Gastrocnemius medialis (tissue), 4 donors: ENCODE measurements around the gene NPR2.

Experiments used
- CTCF ChIP-seq, 5 experiments: fragments of 450-650 bp in 3 of 5; fragments of 200-600 bp in 2 of 5; sonication (generic) in 2 of 5; IDR thresholded peaks in 4 of 5; conservative IDR thresholded peaks in 1 of 5; 1 replicate in 4 of 5; 2 replicates in 1 of 5; pipeline ENCODE4 v1.5.1; 2016 to 2019; ENCODE audit warnings: antibody characterized with exemption in 5 of 5, mild to moderate bottlenecking in 3 of 5, moderate library complexity in 3 of 5
- POLR2A ChIP-seq, 2 donors: fragments of 450-650 bp; IDR thresholded peaks; one replicate each; pipeline ENCODE4 v1.6.1; 2017; ENCODE audit warnings: antibody characterized with exemption in 2 of 2, mild to moderate bottlenecking in 2 of 2, moderate library complexity in 2 of 2

GRCh38 chr9:35798658-35799374 lies 7.4 kb downstream of the NPR2 start:
- TF ChIP-seq CTCF (IDR thresholded peaks at IDR 0.05 in 4 of 5, conservative IDR thresholded peaks at IDR 0.05 in 1 of 5) (no peak), POLR2A (IDR thresholded peaks at IDR 0.05) (no peak)
